Endothelial cell of umbilical vein (primary cell): ENCODE data around the gene RUNX2. TPM values are rescaled to one million over a fixed set of nuclear protein-coding genes. Genes with fewer than 3 reads are reported as not detected.

Source experiments
- BruUV-seq: library from RNA; stranded (reverse); fragments of 400-500 nt; replicated peaks from 2 replicates; lab custom pipeline; 2021; lab: Mats Ljungman, UMichigan
- CTCF ChIA-PET: fragments of 300-600, 350-600 bp; sonication (Branson Sonifier 250); formaldehyde crosslinking; loops from one replicate; lab custom pipeline; 2021; ENCODE audit warnings: antibody characterized with exemption, inconsistent platforms; lab: Charles Lee
- POLR2A ChIA-PET: fragments of 300-600, 350-600 bp; sonication (Branson Sonifier 250); formaldehyde crosslinking; loops from one replicate; lab custom pipeline; 2021; ENCODE audit warnings: antibody characterized with exemption, inconsistent platforms; lab: Charles Lee
- DNase-seq: peaks from one replicate; pipeline ENCODE4 v3.0.0-alpha.2; 2011; ENCODE audit warnings: low read depth, low spot score
- FAIRE-seq: peaks from 2 replicates; lab custom pipeline; 2011; peaks lifted over from hg19 to GRCh38; lab: Jason Lieb, UNC
- H2AFZ ChIP-seq: 2 replicates; pipeline ENCODE4 v1.6.0; 2012; ENCODE audit warnings: low read depth, low read length, control low read depth, inconsistent platforms
- H3K27ac ChIP-seq: 2 replicates; pipeline ENCODE4 v1.5.1; 2011; ENCODE audit warnings: low read depth, mild to moderate bottlenecking, control low read depth, low read length, moderate library complexity; ENCODE audit not compliant: insufficient read depth
- H3K27me3 ChIP-seq, 2 experiments: 2 replicates each; pipeline versions ENCODE4 v1.6.0 to v1.6.1; 2011; ENCODE audit warnings: low read length in 2 of 2, mixed read lengths in 1 of 2; ENCODE audit not compliant: control insufficient read depth in 2 of 2, insufficient read depth in 2 of 2
- H3K36me3 ChIP-seq, 2 experiments: 2 replicates in 1 of 2; 3 replicates in 1 of 2; pipeline ENCODE4 v1.5.1; 2011; ENCODE audit warnings: low read length in 2 of 2, mild to moderate bottlenecking in 1 of 2, moderate library complexity in 1 of 2; ENCODE audit not compliant: control insufficient read depth in 2 of 2, insufficient read depth in 2 of 2; ENCODE audit errors: extremely low read depth in 1 of 2
- H3K4me1 ChIP-seq: 3 replicates; pipeline ENCODE4 v1.5.1; 2011; ENCODE audit warnings: mild to moderate bottlenecking, low read length; ENCODE audit not compliant: control insufficient read depth, insufficient read depth; ENCODE audit errors: extremely low read depth
- H3K4me2 ChIP-seq: 2 replicates; pipeline ENCODE4 v1.6.1; 2011; ENCODE audit warnings: low read length, control low read depth, mixed read lengths; ENCODE audit not compliant: insufficient read depth
- H3K4me3 ChIP-seq, 3 experiments: fragments of 200-600 bp in 1 of 3; sonication (generic), shearing (Covaris generic) in 1 of 3; replicated peaks in 1 of 3; 2 replicates each; pipeline ENCODE4 v1.5.1; 2011 to 2016; ENCODE audit warnings: control low read depth in 3 of 3, low read length in 3 of 3, mild to moderate bottlenecking in 2 of 3, inconsistent platforms in 1 of 3, low read depth in 1 of 3, moderate library complexity in 1 of 3; ENCODE audit not compliant: insufficient read depth in 1 of 3
- H3K79me2 ChIP-seq: 2 replicates; pipeline ENCODE4 v1.6.0; 2012; ENCODE audit warnings: low read length, inconsistent platforms; ENCODE audit not compliant: control insufficient read depth, insufficient read depth
- H3K9ac ChIP-seq: replicated peaks from 2 replicates; pipeline ENCODE3; 2011; ENCODE audit warnings: low read length, control low read depth; ENCODE audit not compliant: insufficient read depth; ENCODE audit errors: extremely low read depth
- H3K9me1 ChIP-seq: replicated peaks from 3 replicates; pipeline ENCODE4 v1.6.0; 2011; ENCODE audit warnings: mild to moderate bottlenecking, low read length; ENCODE audit not compliant: control insufficient read depth, insufficient read depth; ENCODE audit errors: extremely low read depth
- H3K9me3 ChIP-seq: replicated peaks from 2 replicates; pipeline ENCODE4 v1.5.1; 2012; ENCODE audit warnings: low read length, inconsistent platforms; ENCODE audit not compliant: control insufficient read depth, insufficient read depth
- H4K20me1 ChIP-seq: replicated peaks from 2 replicates; pipeline ENCODE3; 2011; ENCODE audit warnings: mild to moderate bottlenecking, low read length; ENCODE audit not compliant: control insufficient read depth, insufficient read depth; ENCODE audit errors: extremely low read depth
- EZH2 ChIP-seq: IDR thresholded peaks from 2 replicates; pipeline ENCODE4 v1.6.1; 2012; ENCODE audit warnings: borderline replicate concordance, low read depth, mild to moderate bottlenecking, moderate library complexity, low read length, inconsistent platforms; ENCODE audit not compliant: severe bottlenecking
- FOS ChIP-seq: IDR thresholded peaks from 2 replicates; pipeline ENCODE4 v1.6.1; 2011; ENCODE audit warnings: mild to moderate bottlenecking, low read length, moderate library complexity, borderline replicate concordance; ENCODE audit not compliant: insufficient read depth
- GATA2 ChIP-seq: IDR thresholded peaks from 2 replicates; pipeline ENCODE4 v1.7.0; 2011; ENCODE audit warnings: low read depth, mild to moderate bottlenecking, moderate library complexity, mixed read lengths, low read length; ENCODE audit not compliant: insufficient read length, insufficient read depth
- MYC ChIP-seq: IDR thresholded peaks from one replicate; pipeline ENCODE4 v1.6.1; 2011; ENCODE audit warnings: mild to moderate bottlenecking, low read depth, low read length
- POLR2A ChIP-seq: IDR thresholded peaks from 2 replicates; pipeline ENCODE4 v1.6.1; 2012; ENCODE audit warnings: low read depth, mild to moderate bottlenecking, control low read depth, low read length
- POLR2AphosphoS5 ChIP-seq: IDR thresholded peaks from 2 replicates; pipeline ENCODE4 v1.6.1; 2012; ENCODE audit warnings: low read depth, mild to moderate bottlenecking, control low read depth, low read length, moderate library complexity; ENCODE audit not compliant: insufficient read depth
- dilution Hi-C: fragments of 300-500 bp; cut with MboI; formaldehyde crosslinking; loops from one replicate; pipeline ENCODE4 v1.15.0; 2019; ENCODE audit warnings: low sequenced_read_pairs; ENCODE audit not compliant: extremely low pct_ligation_motif_present
- intact Hi-C: fragments of 100-400 bp; cut with micrococcal nuclease; formaldehyde crosslinking; loops from one replicate; pipeline ENCODE4 v1.10.0; 2022
- polyA plus RNA-seq, 4 experiments: library from polyadenylated mRNA; depleted of rRNA in 3 of 4; stranded (reverse) in 3 of 4; unstranded in 1 of 4; fragments of >200 nt; gene quantifications; 2 replicates each; pipeline versions ENCODE4 v1.2.1 to v1.2.3, GENCODE V29; 2011 to 2012; ENCODE audit warnings: missing spikeins in 1 of 4
- total RNA-seq: library from RNA; stranded (reverse); gene quantifications from 2 replicates; pipeline ENCODE4 v1.2.3, GENCODE V29; 2021
- TF ChIP-seq, protein P1 (sequence below): IDR thresholded peaks from 2 replicates; pipeline ENCODE4 v1.6.1; 2011; ENCODE audit not compliant: insufficient read depth, insufficient read length
- TF ChIP-seq, protein P2 (sequence below), 2 donors: IDR thresholded peaks; 1 replicate in 1 of 2; 2 replicates in 1 of 2; pipeline ENCODE4 v1.5.1; 2011; ENCODE audit warnings: low read length in 2 of 2, mild to moderate bottlenecking in 2 of 2, moderate library complexity in 2 of 2, control low read depth in 1 of 2, inconsistent platforms in 1 of 2, low read depth in 1 of 2; ENCODE audit not compliant: insufficient read depth in 1 of 2; ENCODE audit errors: extremely low read depth in 1 of 2

Gene RUNX2
- total and polyA plus RNA-seq, 2 donors (not counting 3 experiments of a cell fraction or from before 2014, with no cell fraction given): 0.06 TPM; not detected in 1

DNA sequence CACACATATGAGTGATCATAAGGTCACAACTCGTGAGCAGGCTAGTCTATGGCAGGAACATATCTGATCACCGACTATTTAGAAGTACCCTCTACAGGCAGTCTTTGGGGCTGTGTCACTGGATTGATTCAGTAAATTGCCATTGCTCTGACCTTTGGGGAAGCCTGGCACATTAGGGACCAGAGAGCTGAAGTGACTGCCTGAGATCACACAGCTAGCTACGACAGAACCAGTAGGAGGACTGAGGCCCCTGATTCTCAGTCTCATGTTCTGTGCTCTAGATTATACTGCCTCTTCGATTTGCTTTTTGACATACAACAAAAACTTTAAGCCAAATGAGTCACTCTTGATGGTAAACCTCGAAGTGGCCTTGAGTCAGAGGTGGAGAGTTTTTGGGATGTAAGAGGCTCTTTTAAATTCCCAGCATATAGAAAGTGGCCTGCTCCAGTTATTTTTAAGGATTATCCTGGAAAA, 297.1 kb downstream of the RUNX2 start:
- DNase-seq: no peak
- ChIA-PET POLR2A (no interaction called here), CTCF (interaction anchor here (0.8 kb wide), 1 partner anchor 90 kb away, joined by 3 read pairs; no protein-coding TSS in a partner anchor)
- no peak for TF ChIP-seq POLR2AphosphoS5
- TF ChIP-seq, protein P1, sequence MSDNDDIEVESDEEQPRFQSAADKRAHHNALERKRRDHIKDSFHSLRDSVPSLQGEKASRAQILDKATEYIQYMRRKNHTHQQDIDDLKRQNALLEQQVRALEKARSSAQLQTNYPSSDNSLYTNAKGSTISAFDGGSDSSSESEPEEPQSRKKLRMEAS: no peak
- TF ChIP-seq, protein P2, sequence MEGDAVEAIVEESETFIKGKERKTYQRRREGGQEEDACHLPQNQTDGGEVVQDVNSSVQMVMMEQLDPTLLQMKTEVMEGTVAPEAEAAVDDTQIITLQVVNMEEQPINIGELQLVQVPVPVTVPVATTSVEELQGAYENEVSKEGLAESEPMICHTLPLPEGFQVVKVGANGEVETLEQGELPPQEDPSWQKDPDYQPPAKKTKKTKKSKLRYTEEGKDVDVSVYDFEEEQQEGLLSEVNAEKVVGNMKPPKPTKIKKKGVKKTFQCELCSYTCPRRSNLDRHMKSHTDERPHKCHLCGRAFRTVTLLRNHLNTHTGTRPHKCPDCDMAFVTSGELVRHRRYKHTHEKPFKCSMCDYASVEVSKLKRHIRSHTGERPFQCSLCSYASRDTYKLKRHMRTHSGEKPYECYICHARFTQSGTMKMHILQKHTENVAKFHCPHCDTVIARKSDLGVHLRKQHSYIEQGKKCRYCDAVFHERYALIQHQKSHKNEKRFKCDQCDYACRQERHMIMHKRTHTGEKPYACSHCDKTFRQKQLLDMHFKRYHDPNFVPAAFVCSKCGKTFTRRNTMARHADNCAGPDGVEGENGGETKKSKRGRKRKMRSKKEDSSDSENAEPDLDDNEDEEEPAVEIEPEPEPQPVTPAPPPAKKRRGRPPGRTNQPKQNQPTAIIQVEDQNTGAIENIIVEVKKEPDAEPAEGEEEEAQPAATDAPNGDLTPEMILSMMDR (IDR thresholded peaks at IDR 0.05; ENCODE audit: extremely low read depth in 1 of 2, insufficient read depth in 1 of 2, low read depth in 1 of 2, low read length in 2 of 2): no peak
- TF ChIP-seq MYC: no peak
- TF ChIP-seq POLR2A: no peak
- TF ChIP-seq EZH2: no peak
- TF ChIP-seq GATA2: no peak
- TF ChIP-seq FOS: no peak
- Histone ChIP-seq H3K36me3 (no peaks in the 10 kb centered on the region), H3K27ac (no peak overlapping the region), H3K4me3 (no peak overlapping the region), H3K9ac (no peak overlapping the region), H2AFZ (no peak overlapping the region), H3K4me1 (no peaks in the 10 kb centered on the region), H3K27me3 (peaks cover 4% of the 10 kb centered on the region in 2 experiments), H3K9me3 (no peaks in the 10 kb centered on the region), H3K4me2 (no peak overlapping the region), H3K79me2 (no peaks in the 10 kb centered on the region), H3K9me1 (no peaks in the 10 kb centered on the region), H4K20me1 (no peaks in the 10 kb centered on the region)
- BruUV-seq: no TSS peak
- dilution Hi-C loops: no loop called here
- FAIRE-seq: no peak
- intact Hi-C loops: no loop called here
